D721Med (cell line): ENCODE results near the gene HS3ST1.

Experiments
- DNase-seq: peaks from one replicate; pipeline ENCODE4 v3.0.0; 2011; ENCODE audit warnings: low spot score; ENCODE audit not compliant: insufficient read length
- FAIRE-seq: peaks from 2 replicates; lab custom pipeline; 2011; peaks lifted over from hg19 to GRCh38; lab: Jason Lieb, UNC
- TF ChIP-seq, protein P1 (sequence below): IDR thresholded peaks from 2 replicates; pipeline ENCODE4 v1.5.1; 2012; ENCODE audit warnings: mild to moderate bottlenecking, control low read depth; ENCODE audit not compliant: insufficient read depth; ENCODE audit errors: missing control alignments

HS3ST1 gene

GRCh38 chr4:11355226-11355625, 73.5 kb downstream of the HS3ST1 start:
- TF ChIP-seq, protein P1, sequence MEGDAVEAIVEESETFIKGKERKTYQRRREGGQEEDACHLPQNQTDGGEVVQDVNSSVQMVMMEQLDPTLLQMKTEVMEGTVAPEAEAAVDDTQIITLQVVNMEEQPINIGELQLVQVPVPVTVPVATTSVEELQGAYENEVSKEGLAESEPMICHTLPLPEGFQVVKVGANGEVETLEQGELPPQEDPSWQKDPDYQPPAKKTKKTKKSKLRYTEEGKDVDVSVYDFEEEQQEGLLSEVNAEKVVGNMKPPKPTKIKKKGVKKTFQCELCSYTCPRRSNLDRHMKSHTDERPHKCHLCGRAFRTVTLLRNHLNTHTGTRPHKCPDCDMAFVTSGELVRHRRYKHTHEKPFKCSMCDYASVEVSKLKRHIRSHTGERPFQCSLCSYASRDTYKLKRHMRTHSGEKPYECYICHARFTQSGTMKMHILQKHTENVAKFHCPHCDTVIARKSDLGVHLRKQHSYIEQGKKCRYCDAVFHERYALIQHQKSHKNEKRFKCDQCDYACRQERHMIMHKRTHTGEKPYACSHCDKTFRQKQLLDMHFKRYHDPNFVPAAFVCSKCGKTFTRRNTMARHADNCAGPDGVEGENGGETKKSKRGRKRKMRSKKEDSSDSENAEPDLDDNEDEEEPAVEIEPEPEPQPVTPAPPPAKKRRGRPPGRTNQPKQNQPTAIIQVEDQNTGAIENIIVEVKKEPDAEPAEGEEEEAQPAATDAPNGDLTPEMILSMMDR = no peak
- DNase-seq = no peak
- FAIRE-seq = no peak

DNA sequence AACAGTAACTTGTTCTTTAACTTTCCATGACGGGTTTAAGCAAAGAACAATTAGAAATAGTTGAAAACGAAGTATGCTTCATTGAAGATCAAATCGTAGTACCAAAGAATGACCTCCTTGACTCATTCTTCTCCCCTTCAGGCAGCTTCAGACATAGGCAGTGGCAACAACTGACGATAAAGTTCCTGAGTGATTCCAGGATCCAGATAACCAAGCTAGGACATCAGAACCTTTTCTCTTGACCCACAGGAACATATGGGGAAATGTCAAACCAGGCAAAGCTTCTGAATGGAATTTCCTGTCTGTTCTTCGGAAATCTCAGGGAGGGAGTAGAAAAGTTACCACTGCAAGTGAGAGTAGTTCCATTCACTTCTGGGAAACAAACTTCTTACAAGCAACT, 74.2 kb downstream of the HS3ST1 start:
- TF ChIP-seq, protein P1 = no peak
- FAIRE-seq (no peak), DNase-seq (no peak)

- DNase-seq (no peak), FAIRE-seq (no peak)
- TF ChIP-seq, protein P1 = no peak
These were observed 80.1 kb downstream of the HS3ST1 start for GRCh38 chr4:11348449-11349088.

GRCh38 chr4:11344916-11345315, 83.8 kb downstream of the HS3ST1 start:
- TF ChIP-seq, protein P1 = no peak
- no peak for DNase-seq
- FAIRE-seq = no peak

DNA sequence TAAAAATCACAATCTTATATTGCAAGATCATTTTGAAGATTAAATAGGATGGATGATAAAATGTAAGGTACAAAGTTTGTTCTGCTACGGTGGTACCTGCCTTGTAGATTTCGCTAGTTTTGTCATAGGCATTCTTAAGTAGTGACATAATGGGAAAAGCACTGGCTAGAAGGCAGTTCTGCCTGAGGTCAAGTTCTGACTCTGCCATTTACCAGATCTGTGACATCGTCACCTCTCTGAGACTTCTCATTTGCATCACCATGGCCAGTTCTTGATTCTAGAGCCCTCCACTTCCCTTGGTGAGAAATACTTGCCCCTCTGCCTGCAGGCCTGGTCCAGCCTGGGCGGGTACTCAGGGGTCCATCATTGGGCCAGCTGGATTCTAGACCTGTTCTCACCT, 85.2 kb downstream of the HS3ST1 start:
- no peak for FAIRE-seq
- DNase-seq = no peak
- TF ChIP-seq, protein P1 = no peak
